Naive thymus-derived CD4-positive, alpha-beta T cell (primary cell): ENCODE measurements around the gene DMD. TPM values are rescaled to one million over a fixed set of nuclear protein-coding genes. Genes with fewer than 3 reads are reported as not detected.
"Not testable (repeated sequence)": the region's sequence is repeated elsewhere in the genome, so short reads cannot be mapped to it uniquely, and the experiment has no call there.

Source experiments
- ATAC-seq: fragments of 150-1000 bp; cut with Tn5 transposase; 2 replicates; pipeline ENCODE4 v1.10.0; 2021; ENCODE audit warnings: mild to moderate bottlenecking, moderate library complexity
- CTCF ChIA-PET: fragments of 350-600 bp; sonication (Branson Sonifier 250); formaldehyde crosslinking; loops from one replicate; lab custom pipeline; 2021; ENCODE audit warnings: antibody characterized with exemption; lab: Charles Lee
- POLR2A ChIA-PET: fragments of 350-600 bp; sonication (Branson Sonifier 250); formaldehyde crosslinking; loops from one replicate; lab custom pipeline; 2021; ENCODE audit warnings: antibody characterized with exemption, inconsistent platforms; lab: Charles Lee
- DNase-seq, 9 donors: peaks; one replicate each; pipeline versions ENCODE4 v3.0.0 to v3.0.0-alpha.2; 2020 to 2022; ENCODE audit warnings: mixed read lengths in 1 of 9
- H3K27ac ChIP-seq: one replicate; pipeline ENCODE4 v1.7.0; 2013; ENCODE audit warnings: mild to moderate bottlenecking, low read depth, low read length, moderate library complexity
- H3K27me3 ChIP-seq, 2 donors: one replicate each; pipeline ENCODE4 v1.7.0; 2013; ENCODE audit warnings: low read length in 2 of 2, mild to moderate bottlenecking in 2 of 2, moderate library complexity in 2 of 2; ENCODE audit not compliant: control insufficient read depth in 2 of 2, insufficient read depth in 2 of 2
- H3K36me3 ChIP-seq, 3 experiments: 1 replicate in 2 of 3; 2 replicates in 1 of 3; pipeline ENCODE4 v1.7.0; 2013; ENCODE audit warnings: low read length in 3 of 3, mild to moderate bottlenecking in 3 of 3, moderate library complexity in 1 of 3; ENCODE audit not compliant: insufficient read depth in 3 of 3, control insufficient read depth in 2 of 3
- H3K4me1 ChIP-seq, 2 donors: one replicate each; pipeline ENCODE4 v1.7.0; 2013; ENCODE audit warnings: low read length in 2 of 2, mild to moderate bottlenecking in 2 of 2, moderate library complexity in 1 of 2; ENCODE audit not compliant: control insufficient read depth in 2 of 2, insufficient read depth in 2 of 2
- H3K4me3 ChIP-seq: 2 replicates; pipeline ENCODE4 v1.7.0; 2013; ENCODE audit warnings: mild to moderate bottlenecking, low read length
- H3K9me3 ChIP-seq, 3 experiments: 1 replicate in 2 of 3; 2 replicates in 1 of 3; pipeline ENCODE4 v1.7.0; 2013; ENCODE audit warnings: low read length in 3 of 3; ENCODE audit not compliant: control insufficient read depth in 2 of 3
- H3K27ac Mint-ChIP-seq, 9 donors: one replicate each; pipeline ENCODE4 v1.8.0; 2020 to 2022; ENCODE audit warnings: mixed read lengths in 9 of 9, mild to moderate bottlenecking in 8 of 9, moderate library complexity in 5 of 9, inconsistent platforms in 2 of 9
- H3K27me3 Mint-ChIP-seq, 5 donors: one replicate each; pipeline ENCODE4 v1.8.0; 2021 to 2022; ENCODE audit warnings: mixed read lengths in 5 of 5, mild to moderate bottlenecking in 1 of 5
- H3K36me3 Mint-ChIP-seq, 5 donors: one replicate each; pipeline ENCODE4 v1.8.0; 2020 to 2022; ENCODE audit warnings: mixed read lengths in 5 of 5, mild to moderate bottlenecking in 3 of 5, inconsistent platforms in 1 of 5
- H3K4me1 Mint-ChIP-seq, 7 donors: one replicate each; pipeline ENCODE4 v1.8.0; 2020 to 2022; ENCODE audit warnings: mixed read lengths in 7 of 7, mild to moderate bottlenecking in 3 of 7, inconsistent platforms in 1 of 7
- H3K4me3 Mint-ChIP-seq, 10 donors: one replicate each; pipeline ENCODE4 v1.8.0; 2020 to 2022; ENCODE audit warnings: mild to moderate bottlenecking in 10 of 10, mixed read lengths in 10 of 10, moderate library complexity in 6 of 10, inconsistent platforms in 2 of 10
- H3K9me3 Mint-ChIP-seq, 11 donors: one replicate each; pipeline ENCODE4 v1.8.0; 2020 to 2022; ENCODE audit warnings: mixed read lengths in 11 of 11, mild to moderate bottlenecking in 4 of 11, inconsistent platforms in 1 of 11, moderate library complexity in 1 of 11
- intact Hi-C, 2 donors: fragments of 100-400 bp; cut with micrococcal nuclease; formaldehyde crosslinking; loops; one replicate each; pipeline ENCODE4 v1.15.1; 2023
- polyA plus RNA-seq, 2 donors: library from polyadenylated mRNA; unstranded; fragments of 300-500 nt; fragmentation: Illumina TruSeq; gene quantifications; one replicate each; pipeline ENCODE4 v1.2.3, GENCODE V29; 2021
- total RNA-seq, 6 experiments: library from RNA in 5 of 6; stranded (reverse) in 5 of 6; gene quantifications; 1 replicate in 5 of 6; 2 replicates in 1 of 6; pipeline ENCODE4 v1.2.3 and lab custom pipeline; 2021 to 2026

The DMD gene
- total and polyA plus RNA-seq, 7 experiments from 2014 or later, result 0.02 to 4.9 (median 0.28) TPM; not detected in 3

DNA sequence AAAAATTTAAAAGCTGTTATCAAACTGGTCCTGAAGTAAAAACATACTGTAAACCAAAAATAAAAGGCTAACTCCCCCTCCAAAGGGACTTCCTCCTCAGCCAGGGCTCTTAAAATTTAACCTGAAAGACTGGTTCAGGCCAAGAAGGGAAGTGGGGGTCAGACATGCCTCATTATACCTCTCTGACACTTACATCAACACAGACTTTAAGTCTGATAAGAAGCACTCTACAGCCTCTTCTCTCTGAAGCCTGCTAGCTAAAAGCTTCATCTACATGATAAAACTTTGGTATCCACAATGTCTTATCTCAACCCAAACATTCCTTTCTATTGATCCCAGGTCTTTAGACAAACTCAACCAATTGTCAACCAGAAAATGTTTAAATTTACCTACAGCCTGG is 682.9 kb downstream of the DMD start:
- ATAC-seq, H3K27ac Mint-ChIP-seq, H3K4me3 ChIP-seq, H3K36me3 ChIP-seq, CTCF ChIA-PET, H3K4me3 Mint-ChIP-seq, DNase-seq, intact Hi-C loops, H3K4me1 Mint-ChIP-seq, H3K9me3 ChIP-seq, POLR2A ChIA-PET, H3K27me3 Mint-ChIP-seq, H3K27ac ChIP-seq, H3K36me3 Mint-ChIP-seq, H3K4me1 ChIP-seq, H3K27me3 ChIP-seq, H3K9me3 Mint-ChIP-seq: not testable (repeated sequence)

DNA sequence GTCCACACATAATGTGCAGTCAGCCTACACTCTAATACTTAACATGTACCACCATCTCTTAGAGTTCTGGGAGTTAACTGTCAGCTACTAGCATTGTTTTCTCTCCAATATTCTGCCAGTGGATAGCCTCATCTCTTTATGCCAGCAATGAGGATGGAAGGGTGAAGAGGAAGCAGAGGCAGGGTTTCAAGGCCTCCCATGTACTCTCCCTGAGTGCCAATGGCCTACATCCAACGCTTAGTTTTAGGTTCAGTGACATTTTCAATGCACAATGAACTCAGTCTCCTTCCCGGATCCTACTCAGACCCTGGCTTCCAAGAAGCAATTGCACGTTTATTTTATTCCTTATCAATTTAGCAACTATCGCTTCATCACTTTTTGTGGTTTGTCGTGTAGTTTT is 686.1 kb downstream of the DMD start:
- Histone ChIP-seq H3K27ac (no peak overlapping the region), H3K4me1 (no peaks in the 10 kb centered on the region), H3K9me3 (no peaks in the 10 kb centered on the region), H3K4me3 (no peak overlapping the region), H3K36me3 (no peaks in the 10 kb centered on the region), H3K27me3 (no peaks in the 10 kb centered on the region)
- intact Hi-C loops, result no loop called here
- no peak overlapping the region for H3K4me3 Mint-ChIP-seq
- H3K4me1 Mint-ChIP-seq, result no peaks in the 10 kb centered on the region
- no peak overlapping the region for H3K27ac Mint-ChIP-seq
- H3K9me3 Mint-ChIP-seq, result no peaks in the 10 kb centered on the region
- no peaks in the 10 kb centered on the region for H3K27me3 Mint-ChIP-seq
- no peak for DNase-seq
- no peak for ATAC-seq
- H3K36me3 Mint-ChIP-seq, result no peaks in the 10 kb centered on the region
- ChIA-PET CTCF (no interaction called here), POLR2A (no interaction called here)

DNA sequence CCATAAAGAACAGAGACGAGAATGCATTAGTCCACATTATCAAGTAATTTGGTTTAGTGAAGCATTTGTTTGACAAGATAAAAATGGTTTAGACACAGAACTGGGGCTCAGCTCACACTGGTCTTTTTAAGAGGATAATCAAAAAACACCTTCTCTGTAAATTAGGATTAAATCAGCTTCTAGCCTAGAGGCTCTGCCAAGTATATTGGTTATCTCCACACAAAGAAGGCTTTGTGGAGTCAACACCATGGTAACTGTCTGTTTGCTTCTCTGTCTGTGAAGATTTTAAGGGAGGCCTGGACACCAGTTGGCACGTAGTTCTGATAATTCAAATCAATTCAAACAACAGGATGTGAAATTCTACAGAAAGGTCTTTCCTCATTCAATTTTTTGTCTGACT is 687.0 kb downstream of the DMD start:
- Mint-ChIP-seq H3K4me1 (no peaks in the 10 kb centered on the region), H3K27me3 (no peaks in the 10 kb centered on the region), H3K4me3 (no peak overlapping the region), H3K36me3 (no peaks in the 10 kb centered on the region), H3K27ac (no peak overlapping the region), H3K9me3 (no peaks in the 10 kb centered on the region)
- H3K27me3 ChIP-seq, result no peaks in the 10 kb centered on the region
- ChIA-PET CTCF (no interaction called here), POLR2A (no interaction called here)
- intact Hi-C loops, result no loop called here
- no peaks in the 10 kb centered on the region for H3K36me3 ChIP-seq
- no peak overlapping the region for H3K27ac ChIP-seq
- no peaks in the 10 kb centered on the region for H3K9me3 ChIP-seq
- no peaks in the 10 kb centered on the region for H3K4me1 ChIP-seq
- no peak overlapping the region for H3K4me3 ChIP-seq
- ATAC-seq (no peak), DNase-seq (no peak)

DNA sequence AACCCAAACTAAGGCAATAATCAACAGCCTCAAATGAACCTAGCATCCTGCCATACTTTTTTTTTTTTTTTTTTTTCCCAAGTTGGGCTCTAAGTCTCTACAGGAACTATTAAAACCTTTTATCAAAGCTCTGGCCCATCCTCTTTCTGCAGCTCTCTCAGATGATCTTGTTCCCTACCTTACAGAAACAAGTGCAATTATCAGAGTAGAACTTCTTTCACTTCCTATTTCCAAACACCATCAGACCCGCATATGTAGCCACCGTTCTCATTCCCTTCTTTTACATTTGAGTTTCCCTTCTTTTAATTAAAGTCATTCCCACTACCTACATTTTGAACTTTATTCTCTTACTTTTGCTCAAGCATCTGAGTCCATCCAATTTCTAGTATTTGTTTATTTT is 690.6 kb downstream of the DMD start:
- no peak for ATAC-seq
- ChIA-PET CTCF (no interaction called here), POLR2A (no interaction called here)
- Mint-ChIP-seq H3K4me1 (no peaks in the 10 kb centered on the region), H3K27me3 (no peaks in the 10 kb centered on the region), H3K9me3 (no peaks in the 10 kb centered on the region), H3K4me3 (no peak overlapping the region), H3K27ac (no peak overlapping the region), H3K36me3 (no peaks in the 10 kb centered on the region)
- no peaks in the 10 kb centered on the region for H3K36me3 ChIP-seq
- no peak for DNase-seq
- no peaks in the 10 kb centered on the region for H3K27me3 ChIP-seq
- no peaks in the 10 kb centered on the region for H3K9me3 ChIP-seq
- no peak overlapping the region for H3K27ac ChIP-seq
- intact Hi-C loops, result no loop called here
- H3K4me1 ChIP-seq, result no peaks in the 10 kb centered on the region
- H3K4me3 ChIP-seq, result no peak overlapping the region

DNA sequence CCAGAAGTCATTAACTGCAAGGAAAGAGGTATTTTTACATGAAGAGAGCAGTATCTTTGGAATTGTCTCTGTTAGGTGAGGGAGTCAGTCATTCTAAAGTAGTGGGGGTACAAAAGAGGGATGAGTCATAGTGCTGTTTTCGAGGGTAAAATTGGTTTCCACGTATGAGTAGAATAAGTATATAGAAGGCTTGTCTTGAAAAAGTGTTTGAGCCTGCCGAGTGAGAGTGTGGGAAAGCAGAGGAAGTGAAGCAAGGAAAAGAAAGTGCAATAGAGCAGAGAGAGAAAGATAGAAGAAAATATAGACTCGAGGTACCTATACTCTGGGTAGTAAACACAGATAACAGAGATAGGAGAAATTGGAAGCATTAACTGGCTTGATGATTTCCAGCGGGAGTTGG is 696.4 kb downstream of the DMD start:
- H3K27ac ChIP-seq, result no peak overlapping the region
- intact Hi-C loops, result no loop called here
- ATAC-seq (no peak), DNase-seq (no peak)
- Mint-ChIP-seq H3K9me3 (no peaks in the 10 kb centered on the region), H3K4me3 (no peak overlapping the region), H3K27ac (no peak overlapping the region), H3K4me1 (no peaks in the 10 kb centered on the region), H3K36me3 (no peaks in the 10 kb centered on the region), H3K27me3 (no peaks in the 10 kb centered on the region)
- ChIA-PET POLR2A (no interaction called here), CTCF (no interaction called here)
- H3K4me3 ChIP-seq, result no peak overlapping the region
- no peaks in the 10 kb centered on the region for H3K36me3 ChIP-seq
- no peaks in the 10 kb centered on the region for H3K27me3 ChIP-seq
- no peaks in the 10 kb centered on the region for H3K9me3 ChIP-seq
- H3K4me1 ChIP-seq, result no peaks in the 10 kb centered on the region

DNA sequence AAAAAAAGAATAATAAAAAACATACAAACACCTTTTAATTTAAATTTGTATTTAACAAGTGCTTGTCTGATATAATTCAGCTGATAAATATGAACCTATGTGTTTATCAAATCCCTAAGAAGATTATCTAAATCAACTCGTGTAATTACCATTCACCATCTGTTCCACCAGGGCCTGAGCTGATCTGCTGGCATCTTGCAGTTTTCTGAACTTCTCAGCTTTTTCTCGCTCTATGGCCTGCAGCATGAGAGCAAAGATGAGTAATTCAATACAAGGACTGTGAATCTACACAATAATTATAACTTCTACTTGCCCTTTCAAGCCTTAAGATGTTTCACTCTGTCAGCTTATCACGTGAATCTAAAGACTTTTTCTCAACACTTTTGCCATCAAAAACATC is 709.7 kb downstream of the DMD start:
- Mint-ChIP-seq H3K27ac (no peak overlapping the region), H3K4me1 (no peaks in the 10 kb centered on the region), H3K36me3 (no peaks in the 10 kb centered on the region), H3K4me3 (no peak overlapping the region), H3K27me3 (no peaks in the 10 kb centered on the region), H3K9me3 (no peaks in the 10 kb centered on the region)
- intact Hi-C loops, result no loop called here
- no peaks in the 10 kb centered on the region for H3K36me3 ChIP-seq
- no peak overlapping the region for H3K27ac ChIP-seq
- ChIA-PET POLR2A (no interaction called here), CTCF (no interaction called here)
- H3K9me3 ChIP-seq, result no peaks in the 10 kb centered on the region
- H3K4me3 ChIP-seq, result no peak overlapping the region
- no peaks in the 10 kb centered on the region for H3K27me3 ChIP-seq
- no peaks in the 10 kb centered on the region for H3K4me1 ChIP-seq
- ATAC-seq (no peak), DNase-seq (no peak)

DNA sequence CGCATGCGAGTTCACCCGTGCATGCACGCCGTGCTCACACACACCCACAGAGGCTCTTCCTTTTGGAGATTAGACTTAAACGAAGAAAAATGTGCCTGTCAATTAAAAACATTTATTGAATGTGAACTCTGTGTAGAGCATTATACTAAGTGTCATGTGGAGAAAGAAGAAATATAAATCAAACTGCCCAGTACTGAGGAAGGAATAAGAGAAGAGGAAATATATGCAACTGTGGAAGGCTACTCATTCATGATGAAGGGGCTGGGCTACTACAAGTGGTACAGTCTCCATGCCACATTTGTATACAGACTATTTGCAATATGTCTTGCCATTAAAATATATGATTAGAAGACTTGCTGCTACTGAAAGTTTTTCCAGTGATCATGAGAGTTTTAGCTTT is 714.7 kb downstream of the DMD start:
- H3K4me3 Mint-ChIP-seq, result no peak overlapping the region
- no peaks in the 10 kb centered on the region for H3K9me3 Mint-ChIP-seq
- H3K27ac Mint-ChIP-seq, result no peak overlapping the region
- H3K27ac ChIP-seq, result no peak overlapping the region
- H3K27me3 Mint-ChIP-seq, result no peaks in the 10 kb centered on the region
- POLR2A ChIA-PET, result no interaction called here
- no peaks in the 10 kb centered on the region for H3K9me3 ChIP-seq
- no peaks in the 10 kb centered on the region for H3K36me3 ChIP-seq
- no peak for ATAC-seq
- intact Hi-C loops, result no loop called here
- H3K4me1 Mint-ChIP-seq, result no peaks in the 10 kb centered on the region
- no peaks in the 10 kb centered on the region for H3K4me1 ChIP-seq
- no peaks in the 10 kb centered on the region for H3K36me3 Mint-ChIP-seq
- DNase-seq, result no peak
- CTCF ChIA-PET, result no interaction called here
- H3K27me3 ChIP-seq, result no peaks in the 10 kb centered on the region
- H3K4me3 ChIP-seq, result no peak overlapping the region
